Measurements from ENCODE around the gene ITIH6. TPM values are rescaled to one million over a fixed set of nuclear protein-coding genes. Genes with fewer than 3 reads are reported as not detected.
"Not testable (repeated sequence)": the region's sequence is repeated elsewhere in the genome, so short reads cannot be mapped to it uniquely, and the experiment has no call there.

The ITIH6 gene
- total RNA-seq, 1 donor from 2014 or later: not detected

DNA sequence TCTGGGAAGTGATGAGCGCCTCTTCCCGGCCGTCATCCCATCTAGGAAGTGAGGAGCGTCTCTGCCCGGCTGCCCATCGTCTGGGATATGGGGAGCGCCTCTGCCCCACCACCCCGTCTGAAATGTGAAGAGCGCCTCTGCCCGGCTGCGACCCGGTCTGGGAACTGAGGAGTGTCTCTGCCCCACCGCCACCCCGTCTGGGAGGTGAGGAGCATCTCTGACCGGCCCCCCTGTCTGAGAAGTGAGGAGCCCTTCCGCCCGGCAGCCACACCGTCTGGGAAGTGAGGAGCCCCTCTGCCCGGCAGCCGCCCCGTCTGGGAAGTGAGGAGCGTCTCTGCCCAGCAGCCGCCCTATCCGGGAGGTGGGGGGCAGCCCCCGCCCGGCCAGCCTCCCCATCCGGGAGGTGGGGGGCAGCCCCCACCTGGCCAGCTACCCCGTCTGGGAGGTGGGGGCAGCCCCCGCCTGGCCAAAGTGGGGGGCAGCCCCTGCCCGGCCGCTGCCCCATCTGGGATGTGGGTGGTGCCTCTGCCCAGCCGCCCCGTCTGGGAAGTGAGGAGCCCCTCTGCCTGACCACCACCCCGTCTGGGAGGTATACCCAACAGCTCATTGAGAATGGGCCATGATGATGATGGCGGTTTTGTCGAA is 61.6 kb downstream of the ITIH6 start:
- not testable (repeated sequence) for DNase-seq (ENCODE audit: low read depth)

DNA sequence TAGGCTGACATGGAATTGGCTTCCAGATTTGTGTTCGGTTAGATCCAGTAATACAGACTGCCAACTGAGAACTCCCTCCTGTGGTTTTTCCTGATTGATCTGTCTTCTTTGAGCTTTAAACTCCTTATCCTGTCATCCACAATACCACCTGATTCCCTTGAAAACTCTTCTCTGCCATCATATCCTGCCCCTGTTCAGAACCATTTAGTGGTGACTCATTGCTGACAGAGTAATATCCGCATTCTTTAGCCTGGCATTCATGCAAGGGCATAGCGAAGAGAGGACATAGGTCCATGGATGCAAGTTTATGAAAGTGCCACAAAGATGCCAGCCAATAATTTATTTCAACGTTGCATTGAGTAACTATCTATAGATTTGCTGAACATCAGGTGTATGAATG is 76.6 kb downstream of the ITIH6 start:
- peak; percentile 21 for DNase-seq (ENCODE audit: low read depth)

- no peak for DNase-seq (ENCODE audit: low read depth)
Observed at GRCh38 chrX:54715621-54716020, 82.4 kb downstream of the ITIH6 start.

DNA sequence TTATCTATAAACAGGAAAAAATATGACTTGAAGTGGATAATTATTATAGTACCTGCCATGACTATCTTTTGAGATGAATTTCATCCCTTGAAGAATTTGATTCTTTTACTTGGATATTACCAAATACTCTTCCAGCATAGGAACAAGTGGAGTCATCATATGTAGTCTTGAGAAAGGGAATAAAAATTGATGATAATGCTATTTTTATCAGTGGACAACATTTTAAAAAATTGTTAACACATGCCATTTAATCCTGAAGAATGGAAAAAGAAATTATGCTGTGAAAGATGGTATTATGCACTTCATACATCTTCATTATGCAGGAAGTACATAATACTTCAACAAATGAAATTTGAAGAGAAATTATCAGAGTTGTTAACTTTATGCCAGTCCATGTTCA is 83.6 kb downstream of the ITIH6 start:
- no peak for DNase-seq (ENCODE audit: low read depth)

DNA sequence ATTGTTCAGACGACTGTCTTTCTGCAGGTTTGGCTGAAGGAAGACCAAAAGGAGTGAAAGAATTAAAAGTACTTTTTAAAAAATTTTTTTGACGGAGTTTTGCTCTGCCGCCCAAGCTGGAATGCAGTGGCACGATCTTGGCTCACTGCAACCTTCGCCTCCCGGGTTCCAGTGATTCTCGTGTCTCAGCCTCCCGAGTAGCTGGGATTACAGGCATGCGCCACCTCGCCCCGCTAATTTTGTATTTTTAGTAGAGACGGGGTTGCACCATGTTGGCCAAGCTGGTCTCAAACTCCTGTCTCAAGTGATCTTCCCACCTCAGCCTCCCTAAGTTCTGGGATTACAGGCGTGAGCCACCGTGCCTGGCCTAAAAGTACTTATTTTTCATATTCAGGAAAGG is 86.3 kb downstream of the ITIH6 start:
- no peak for DNase-seq (ENCODE audit: low read depth)

DNA sequence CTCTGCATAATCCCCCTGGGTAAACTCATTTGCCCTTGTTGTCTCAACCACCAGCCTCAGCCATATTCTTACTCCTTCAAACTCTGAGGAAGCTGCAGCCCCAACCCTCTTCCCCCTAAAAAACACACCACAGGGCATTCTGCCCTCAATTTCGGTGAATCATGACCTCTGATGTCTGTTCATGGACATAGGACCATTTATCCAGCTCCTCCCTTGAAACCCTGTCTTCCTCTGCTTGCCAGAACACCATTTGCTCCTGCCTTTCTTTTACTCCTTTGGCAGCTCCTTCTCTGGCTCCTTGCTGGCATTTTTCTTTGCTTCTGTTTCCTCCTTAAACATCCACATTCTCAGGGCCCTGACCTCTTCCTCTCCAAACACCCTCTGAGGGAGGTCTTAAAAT is 87.1 kb downstream of the ITIH6 start:
- peak; percentile 20 for DNase-seq (ENCODE audit: low read depth)

- no peak for DNase-seq (ENCODE audit: low read depth)
Observed at GRCh38 chrX:54708404-54708803, 89.7 kb downstream of the ITIH6 start.

Other genes with a start within 250 kb of the ITIH6 start
- 551 and 630 TPM in 2 replicates for gene MAGED2, start 9.5 kb upstream of the ITIH6 start, total RNA-seq
- 66.2 and 78.0 TPM in 2 replicates for gene TRO, start 122.6 kb upstream of the ITIH6 start, total RNA-seq
- 0.16 TPM in 1 of 2 replicates, not detected in the other for gene PFKFB1, start 195.9 kb upstream of the ITIH6 start, total RNA-seq
- 7.8 and 11.2 TPM in 2 replicates for gene APEX2, start 202.1 kb upstream of the ITIH6 start, total RNA-seq
- gene ALAS2, start 232.7 kb upstream of the ITIH6 start, total RNA-seq: not detected in 2 replicates

All from myocyte (in vitro differentiated cells).